BE2C (cell line): Measurements from ENCODE around the gene TRPC4.

Experiments
- DNase-seq: peaks from one replicate; pipeline ENCODE4 v3.0.0-alpha.2; 2020
- H3K27me3 ChIP-seq: fragments of 250-450 bp; sonication (Bioruptor Pico); 2 replicates; pipeline ENCODE4 v1.5.1; 2020; ENCODE audit warnings: mild to moderate bottlenecking
- H3K36me3 ChIP-seq: fragments of 250-450 bp; sonication (Bioruptor Pico); 2 replicates; pipeline ENCODE4 v1.5.1; 2020; ENCODE audit warnings: mild to moderate bottlenecking
- H3K4me1 ChIP-seq: fragments of 250-450 bp; sonication (Bioruptor Pico); 2 replicates; pipeline ENCODE4 v1.5.1; 2020
- H3K4me3 ChIP-seq: 2 replicates; pipeline ENCODE4 v1.5.1; 2011; ENCODE audit warnings: low read depth, low read length
- H3K9me3 ChIP-seq: fragments of 250-450 bp; sonication (Bioruptor Pico); 2 replicates; pipeline ENCODE4 v1.5.1; 2020
- TF ChIP-seq, protein P1 (sequence below): IDR thresholded peaks from 2 replicates; pipeline ENCODE4 v1.5.1; 2012; ENCODE audit warnings: mild to moderate bottlenecking, low read depth, low read length

The TRPC4 gene

DNA sequence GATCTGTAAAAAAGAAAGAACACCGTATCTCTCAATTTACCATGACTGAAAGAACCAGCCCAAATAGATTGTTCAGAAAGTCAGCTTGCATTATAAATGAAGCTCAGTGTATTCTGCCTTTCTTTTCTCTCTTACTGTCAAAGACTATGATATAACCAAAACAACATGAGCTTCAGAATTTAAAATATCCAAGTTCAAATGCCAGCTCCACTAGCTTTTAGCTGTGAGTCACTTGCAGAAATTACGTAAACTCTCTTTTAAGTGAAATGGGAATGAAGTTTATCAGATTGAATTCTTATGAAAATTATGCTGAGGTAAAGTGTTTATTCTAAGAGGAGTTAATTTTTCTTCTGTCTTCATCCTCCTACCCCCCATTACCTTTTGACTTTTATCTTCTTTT lies 251.0 kb downstream of the TRPC4 start:
- TF ChIP-seq, protein P1, sequence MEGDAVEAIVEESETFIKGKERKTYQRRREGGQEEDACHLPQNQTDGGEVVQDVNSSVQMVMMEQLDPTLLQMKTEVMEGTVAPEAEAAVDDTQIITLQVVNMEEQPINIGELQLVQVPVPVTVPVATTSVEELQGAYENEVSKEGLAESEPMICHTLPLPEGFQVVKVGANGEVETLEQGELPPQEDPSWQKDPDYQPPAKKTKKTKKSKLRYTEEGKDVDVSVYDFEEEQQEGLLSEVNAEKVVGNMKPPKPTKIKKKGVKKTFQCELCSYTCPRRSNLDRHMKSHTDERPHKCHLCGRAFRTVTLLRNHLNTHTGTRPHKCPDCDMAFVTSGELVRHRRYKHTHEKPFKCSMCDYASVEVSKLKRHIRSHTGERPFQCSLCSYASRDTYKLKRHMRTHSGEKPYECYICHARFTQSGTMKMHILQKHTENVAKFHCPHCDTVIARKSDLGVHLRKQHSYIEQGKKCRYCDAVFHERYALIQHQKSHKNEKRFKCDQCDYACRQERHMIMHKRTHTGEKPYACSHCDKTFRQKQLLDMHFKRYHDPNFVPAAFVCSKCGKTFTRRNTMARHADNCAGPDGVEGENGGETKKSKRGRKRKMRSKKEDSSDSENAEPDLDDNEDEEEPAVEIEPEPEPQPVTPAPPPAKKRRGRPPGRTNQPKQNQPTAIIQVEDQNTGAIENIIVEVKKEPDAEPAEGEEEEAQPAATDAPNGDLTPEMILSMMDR, result no peak

DNA sequence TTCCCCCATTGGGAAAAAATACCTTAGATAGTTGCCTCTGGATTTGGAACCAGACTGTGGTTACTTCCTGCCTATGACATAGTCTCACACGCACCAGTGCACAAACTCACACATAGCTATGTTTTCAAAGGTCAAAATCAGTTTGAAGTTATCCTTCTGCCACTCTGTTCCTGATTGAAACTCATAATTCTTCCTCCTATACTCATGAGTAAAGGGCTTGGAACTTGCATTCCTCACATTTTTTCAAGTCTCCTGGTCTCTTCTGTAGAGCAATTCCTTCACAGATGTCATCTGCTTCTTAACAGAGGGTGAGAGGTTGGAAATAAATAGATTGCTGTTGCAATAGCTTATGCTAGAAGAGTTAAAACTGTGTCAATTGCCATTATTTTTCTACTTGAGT lies 252.4 kb downstream of the TRPC4 start:
- H3K4me3 ChIP-seq, result no peak overlapping the region
- H3K9me3 ChIP-seq, result no peaks in the 10 kb centered on the region
- H3K27me3 ChIP-seq, result no peaks in the 10 kb centered on the region
- no peaks in the 10 kb centered on the region for H3K4me1 ChIP-seq
- H3K36me3 ChIP-seq, result no peaks in the 10 kb centered on the region
- TF ChIP-seq, protein P1, result no peak
- DNase-seq, result no peak

More for the DNA sequence above, 251.0 kb downstream of the TRPC4 start:
- Histone ChIP-seq H3K4me1 (no peaks in the 10 kb centered on the region), H3K27me3 (no peaks in the 10 kb centered on the region), H3K36me3 (no peaks in the 10 kb centered on the region), H3K9me3 (no peaks in the 10 kb centered on the region), H3K4me3 (no peak overlapping the region)
- DNase-seq, result no peak

DNA sequence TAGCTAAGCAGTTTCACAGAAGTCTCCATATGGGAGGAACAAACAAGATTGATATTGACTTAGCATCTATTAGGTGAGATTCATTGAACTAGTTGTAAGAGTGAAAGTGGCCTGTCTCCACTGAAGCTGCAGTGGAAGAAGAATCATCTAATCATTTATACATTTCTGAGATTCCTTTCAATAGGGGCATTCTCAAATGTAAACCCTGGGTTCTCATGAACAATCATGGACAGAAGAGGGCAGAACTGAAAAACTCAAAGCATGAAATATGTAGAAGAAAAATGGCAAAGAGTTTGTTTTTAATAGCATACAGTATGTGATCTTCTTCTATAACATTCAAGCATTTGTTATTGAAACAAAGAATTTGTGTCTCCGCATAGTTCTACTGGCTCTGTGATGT lies 253.4 kb downstream of the TRPC4 start:
- Histone ChIP-seq H3K36me3 (no peaks in the 10 kb centered on the region), H3K4me1 (no peaks in the 10 kb centered on the region)

DNA sequence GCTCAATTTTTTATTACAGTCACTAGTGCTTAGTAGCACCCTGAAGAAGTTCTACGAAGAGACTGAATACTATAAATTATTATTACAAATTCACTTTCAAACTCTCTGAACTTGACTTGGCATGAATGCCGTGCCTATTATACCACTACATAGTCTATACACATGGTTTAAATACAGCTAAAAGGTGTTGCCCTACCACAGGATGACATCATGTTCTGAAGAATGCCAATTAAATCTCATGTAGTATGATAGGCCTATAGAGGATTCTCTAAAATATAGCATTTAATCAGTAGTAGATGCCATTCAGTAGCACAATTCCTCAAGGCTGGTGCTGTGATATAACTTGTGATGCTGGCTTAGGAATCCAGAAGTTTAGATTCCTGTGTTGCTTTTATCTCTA lies 254.3 kb downstream of the TRPC4 start:
- Histone ChIP-seq H3K4me3 (no peak overlapping the region), H3K27me3 (no peaks in the 10 kb centered on the region), H3K9me3 (no peaks in the 10 kb centered on the region), H3K4me1 (no peaks in the 10 kb centered on the region), H3K36me3 (no peaks in the 10 kb centered on the region)
- no peak for DNase-seq
- TF ChIP-seq, protein P1, result no peak

More for the DNA sequence above, 253.4 kb downstream of the TRPC4 start:
- H3K27me3 ChIP-seq, result no peaks in the 10 kb centered on the region
- H3K9me3 ChIP-seq, result no peaks in the 10 kb centered on the region
- TF ChIP-seq, protein P1, result no peak
- H3K4me3 ChIP-seq, result no peak overlapping the region
- no peak for DNase-seq

DNA sequence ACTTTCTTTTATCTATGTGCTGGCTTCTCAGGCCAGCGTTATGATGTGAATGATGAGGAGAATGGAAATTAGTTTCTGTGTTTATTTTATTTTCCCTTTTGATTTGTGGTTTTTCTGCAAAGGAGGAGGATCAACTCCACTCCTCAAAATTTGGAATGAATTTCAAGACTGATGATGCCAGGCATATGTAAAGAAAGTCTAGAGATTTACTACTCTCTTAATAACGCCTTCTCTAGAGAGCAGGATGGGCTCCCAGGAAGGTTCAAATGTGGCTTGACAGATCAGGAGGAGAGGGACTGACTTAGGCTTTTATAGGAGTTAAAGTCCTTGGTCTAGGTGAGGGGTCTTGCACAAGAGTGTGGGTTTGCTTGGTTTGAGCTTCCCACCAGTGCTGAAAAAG lies 255.9 kb downstream of the TRPC4 start:
- H3K27me3 ChIP-seq, result no peaks in the 10 kb centered on the region
- TF ChIP-seq, protein P1, result no peak
- no peak for DNase-seq

DNA sequence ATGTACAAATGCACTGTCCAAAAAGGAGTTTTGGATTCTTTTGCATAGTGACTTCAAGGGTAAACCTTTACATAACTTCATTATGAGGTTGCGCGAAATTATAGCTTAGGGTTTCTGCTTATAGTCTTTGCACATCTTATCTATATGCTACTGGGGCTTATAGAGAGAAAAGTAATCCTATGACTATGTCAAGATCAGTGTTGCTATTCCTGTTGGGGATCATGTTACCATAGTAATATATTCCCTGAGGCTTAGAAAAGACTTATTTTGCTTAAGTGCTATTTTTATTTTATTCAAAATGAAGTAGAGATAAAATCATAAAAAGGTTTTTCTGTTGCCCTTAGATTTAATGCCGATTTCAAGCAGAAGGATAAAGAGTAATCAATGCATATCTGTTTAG lies 256.3 kb downstream of the TRPC4 start:
- no peaks in the 10 kb centered on the region for H3K4me1 ChIP-seq
- no peak overlapping the region for H3K4me3 ChIP-seq
- no peaks in the 10 kb centered on the region for H3K27me3 ChIP-seq
- TF ChIP-seq, protein P1, result no peak
- H3K36me3 ChIP-seq, result no peaks in the 10 kb centered on the region
- DNase-seq, result no peak
- no peaks in the 10 kb centered on the region for H3K9me3 ChIP-seq

More for the DNA sequence above, 255.9 kb downstream of the TRPC4 start:
- Histone ChIP-seq H3K9me3 (no peaks in the 10 kb centered on the region), H3K36me3 (no peaks in the 10 kb centered on the region), H3K4me1 (no peaks in the 10 kb centered on the region), H3K4me3 (no peak overlapping the region)
